ENCODE data around the gene GULP1. TPM values are rescaled to one million over a fixed set of nuclear protein-coding genes. Genes with fewer than 3 reads are reported as not detected.

The GULP1 gene
- total and polyA plus RNA-seq, 10 donors = 0.83 to 16.6 (median 6.6) TPM

DNA sequence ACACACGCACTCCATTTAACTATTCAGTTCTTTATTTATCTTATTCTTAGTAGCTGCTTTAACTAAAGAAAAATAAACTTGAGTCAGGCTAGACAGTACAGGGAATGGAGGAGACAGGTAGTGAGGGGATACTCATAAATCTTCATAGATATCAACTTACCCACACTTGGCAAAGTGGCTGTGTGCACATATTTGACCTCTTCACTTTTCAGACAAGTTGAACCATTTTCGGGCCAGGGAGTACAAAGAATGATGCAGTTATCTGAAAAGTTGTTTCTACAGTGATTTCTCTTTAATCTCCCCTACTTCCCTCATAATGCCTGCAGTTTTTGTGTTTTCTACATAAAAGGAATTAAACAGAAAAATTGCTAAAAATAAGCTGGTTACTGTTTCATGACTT, 307.5 kb downstream of the GULP1 start:
- Histone ChIP-seq H3K36me3 (no peaks in the 10 kb centered on the region), H3K27me3 (replicated peaks in 1 of 7) (no peaks in the 10 kb centered on the region), H3K27ac (peak overlapping the region in 1 of 8 donors; percentile 16), H3K4me1 (no peaks in the 10 kb centered on the region), H3K4me3 (no peak overlapping the region), H3K9me3 (no peaks in the 10 kb centered on the region)
- intact Hi-C loops (cut with DNase I; ENCODE audit: low total_unique reads) = no loop called here
- no peak for TF ChIP-seq POLR2A (IDR thresholded peaks at IDR 0.05)
- TF ChIP-seq, protein P1, sequence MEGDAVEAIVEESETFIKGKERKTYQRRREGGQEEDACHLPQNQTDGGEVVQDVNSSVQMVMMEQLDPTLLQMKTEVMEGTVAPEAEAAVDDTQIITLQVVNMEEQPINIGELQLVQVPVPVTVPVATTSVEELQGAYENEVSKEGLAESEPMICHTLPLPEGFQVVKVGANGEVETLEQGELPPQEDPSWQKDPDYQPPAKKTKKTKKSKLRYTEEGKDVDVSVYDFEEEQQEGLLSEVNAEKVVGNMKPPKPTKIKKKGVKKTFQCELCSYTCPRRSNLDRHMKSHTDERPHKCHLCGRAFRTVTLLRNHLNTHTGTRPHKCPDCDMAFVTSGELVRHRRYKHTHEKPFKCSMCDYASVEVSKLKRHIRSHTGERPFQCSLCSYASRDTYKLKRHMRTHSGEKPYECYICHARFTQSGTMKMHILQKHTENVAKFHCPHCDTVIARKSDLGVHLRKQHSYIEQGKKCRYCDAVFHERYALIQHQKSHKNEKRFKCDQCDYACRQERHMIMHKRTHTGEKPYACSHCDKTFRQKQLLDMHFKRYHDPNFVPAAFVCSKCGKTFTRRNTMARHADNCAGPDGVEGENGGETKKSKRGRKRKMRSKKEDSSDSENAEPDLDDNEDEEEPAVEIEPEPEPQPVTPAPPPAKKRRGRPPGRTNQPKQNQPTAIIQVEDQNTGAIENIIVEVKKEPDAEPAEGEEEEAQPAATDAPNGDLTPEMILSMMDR (IDR thresholded peaks at IDR 0.05 in 8 of 11, conservative IDR thresholded peaks at IDR 0.05 in 3 of 11) = no peak
- TF ChIP-seq POLR2AphosphoS5 (IDR thresholded peaks at IDR 0.05) = no peak
- DNase-seq = no peak
- WGBS, 5 donors = 62 to 78% (median 73%) methylated on average over 2 of the region's 2 CpGs

DNA sequence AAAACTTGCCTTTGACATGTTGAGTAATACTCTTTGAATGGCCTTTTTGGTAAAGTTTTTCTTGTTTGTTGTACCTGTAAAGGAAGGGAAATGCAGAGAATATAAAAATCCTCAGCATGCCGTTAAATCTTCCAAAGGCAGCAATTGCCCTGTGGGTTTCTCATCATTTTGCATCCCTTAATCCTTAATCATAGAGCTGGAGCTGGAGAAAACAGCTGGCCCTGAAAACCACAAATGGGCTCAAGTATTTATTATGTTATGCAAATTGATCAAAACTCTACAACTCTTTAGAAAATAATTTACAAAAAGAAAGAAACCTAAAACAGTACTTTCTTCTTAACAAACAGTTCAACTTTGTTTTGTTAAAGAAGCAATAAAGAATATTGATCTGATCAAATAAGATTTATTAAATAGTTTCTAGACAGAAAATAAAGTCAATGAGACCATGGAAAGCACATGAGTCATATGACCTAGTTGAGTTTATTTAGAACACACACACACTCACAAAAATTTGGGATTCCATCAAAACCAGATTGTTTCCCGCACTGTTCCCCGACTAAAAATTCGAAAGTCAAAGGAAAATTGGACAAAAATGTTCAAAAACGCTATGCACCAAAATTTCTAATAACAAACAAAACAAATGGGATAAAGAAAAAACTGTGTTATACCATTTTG, 309.0 kb downstream of the GULP1 start:
- intact Hi-C loops (cut with DNase I; ENCODE audit: low total_unique reads) = no loop called here
- no peak for TF ChIP-seq POLR2AphosphoS5 (IDR thresholded peaks at IDR 0.05)
- no peak for TF ChIP-seq POLR2A (IDR thresholded peaks at IDR 0.05)
- TF ChIP-seq, protein P1 (IDR thresholded peaks at IDR 0.05 in 8 of 11, conservative IDR thresholded peaks at IDR 0.05 in 3 of 11) = no peak

DNA sequence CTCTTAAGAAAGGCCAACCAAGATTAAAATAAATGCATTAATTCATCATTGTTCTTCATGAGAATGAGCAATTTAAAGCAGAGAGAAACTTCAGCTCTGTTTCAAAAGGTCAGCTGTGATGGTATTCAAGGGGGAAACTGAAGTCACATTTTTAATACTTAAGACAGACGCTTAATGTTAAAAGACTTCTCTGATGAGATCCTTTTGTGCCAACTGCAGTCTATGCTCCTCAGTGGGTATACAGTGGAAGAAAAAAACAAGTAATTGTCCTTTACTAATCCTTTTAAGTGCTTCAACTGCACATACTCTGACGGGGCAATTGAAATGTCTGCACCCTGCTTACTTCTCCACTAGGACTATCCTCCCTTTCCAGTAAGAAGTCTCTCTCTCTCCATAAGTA, 309.7 kb downstream of the GULP1 start:
- peaks cover 0 to 6% (median 0%) of the 10 kb centered on the region in 8 donors for H3K9me3 ChIP-seq
- H3K27ac ChIP-seq = no peak overlapping the region
- intact Hi-C loops (cut with DNase I; ENCODE audit: low total_unique reads) = no loop called here
- no peak overlapping the region for H3K4me3 ChIP-seq
- TF ChIP-seq, protein P1 (IDR thresholded peaks at IDR 0.05 in 8 of 11, conservative IDR thresholded peaks at IDR 0.05 in 3 of 11) = no peak
- TF ChIP-seq POLR2AphosphoS5 (IDR thresholded peaks at IDR 0.05) (no peak), POLR2A (IDR thresholded peaks at IDR 0.05) (no peak)
- 67 to 78% (median 74%) methylated on average over 2 of the region's 2 CpGs for WGBS, 5 donors
- no peak for DNase-seq
- H3K27me3 ChIP-seq (replicated peaks in 1 of 7) = no peaks in the 10 kb centered on the region
- H3K36me3 ChIP-seq = no peaks in the 10 kb centered on the region
- H3K4me1 ChIP-seq = no peaks in the 10 kb centered on the region

More for the DNA sequence above, 309.0 kb downstream of the GULP1 start:
- H3K4me1 ChIP-seq = no peaks in the 10 kb centered on the region
- H3K36me3 ChIP-seq = no peaks in the 10 kb centered on the region
- WGBS, 5 donors = 77 to 92% (median 86%) methylated on average over 5 of the region's 5 CpGs
- no peak for DNase-seq
- H3K27me3 ChIP-seq (replicated peaks in 1 of 7) = no peaks in the 10 kb centered on the region
- H3K27ac ChIP-seq = no peak overlapping the region
- H3K9me3 ChIP-seq = peaks cover 0 to 3% (median 0%) of the 10 kb centered on the region in 8 donors
- H3K4me3 ChIP-seq = no peak overlapping the region

DNA sequence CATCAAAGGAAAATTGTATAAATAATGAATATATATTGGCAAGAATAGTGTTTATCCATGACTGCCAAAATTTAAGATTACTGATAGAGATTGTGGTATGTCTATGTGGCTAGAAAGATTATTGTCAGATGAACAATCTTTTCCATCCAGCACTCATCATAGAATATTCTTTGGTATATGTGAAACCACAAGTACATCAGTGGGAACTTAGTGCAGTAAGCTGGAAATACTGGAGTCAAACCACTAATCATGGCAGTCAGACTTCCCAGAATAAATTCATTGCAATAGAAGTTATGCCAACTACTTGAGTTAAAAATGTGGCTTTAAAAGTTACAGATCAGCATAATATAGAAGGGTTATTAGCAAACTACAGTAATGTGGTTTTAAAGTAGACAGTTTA, 310.3 kb downstream of the GULP1 start:
- no peaks in the 10 kb centered on the region for H3K4me1 ChIP-seq
- no peaks in the 10 kb centered on the region for H3K27me3 ChIP-seq (replicated peaks in 1 of 7)
- H3K36me3 ChIP-seq = no peaks in the 10 kb centered on the region
- TF ChIP-seq POLR2A (IDR thresholded peaks at IDR 0.05) (no peak), POLR2AphosphoS5 (IDR thresholded peaks at IDR 0.05) (no peak)
- TF ChIP-seq, protein P1 (IDR thresholded peaks at IDR 0.05 in 8 of 11, conservative IDR thresholded peaks at IDR 0.05 in 3 of 11) = no peak
- no peak overlapping the region for H3K4me3 ChIP-seq
- H3K27ac ChIP-seq = no peak overlapping the region
- intact Hi-C loops (cut with DNase I; ENCODE audit: low total_unique reads) = no loop called here
- H3K9me3 ChIP-seq = peaks cover 0 to 9% (median 0%) of the 10 kb centered on the region in 8 donors
- no peak for DNase-seq

Measured in spleen (tissue), 11 donors.